Heart right ventricle (tissue), 16 donors: ENCODE measurements around the gene RNU7-1. TPM values are rescaled to one million over a fixed set of nuclear protein-coding genes. Genes with fewer than 3 reads are reported as not detected.

Experiments used
- ATAC-seq, 8 donors: fragments of 200-7000 bp; cut with Tn5 transposase; one replicate each; pipeline ENCODE4 v1.9.1; 2020; ENCODE audit warnings: mild to moderate bottlenecking in 8 of 8, moderate library complexity in 8 of 8, moderate number of reproducible peaks in 1 of 8
- DNase-seq, 2 donors: peaks; one replicate each; pipeline ENCODE4 v3.0.0-alpha.2; 2020
- H3K27ac ChIP-seq, 10 donors: fragments of 200-600 bp; sonication (generic) in 2 of 10; one replicate each; pipeline versions ENCODE4 v1.5.0 to v1.8.0; 2020 to 2022; ENCODE audit warnings: mild to moderate bottlenecking in 3 of 10
- H3K27me3 ChIP-seq, 7 donors: fragments of 200-600 bp; one replicate each; pipeline ENCODE4 v1.8.0; 2021 to 2022; ENCODE audit warnings: mild to moderate bottlenecking in 2 of 7
- H3K36me3 ChIP-seq, 9 donors: fragments of 200-600 bp; sonication (generic) in 1 of 9; one replicate each; pipeline versions ENCODE4 v1.5.0 to v1.8.0; 2020 to 2022; ENCODE audit warnings: mild to moderate bottlenecking in 2 of 9
- H3K4me1 ChIP-seq, 9 donors: fragments of 200-600 bp; sonication (generic) in 1 of 9; one replicate each; pipeline versions ENCODE4 v1.5.0 to v1.8.0; 2020 to 2022; ENCODE audit warnings: mild to moderate bottlenecking in 4 of 9
- H3K4me3 ChIP-seq, 10 donors: fragments of 200-600 bp; sonication (generic) in 2 of 10; one replicate each; pipeline versions ENCODE4 v1.5.0 to v1.8.0; 2020 to 2022; ENCODE audit warnings: mild to moderate bottlenecking in 7 of 10, moderate library complexity in 2 of 10
- H3K9me3 ChIP-seq, 11 donors: fragments of 200-600 bp in 10 of 11; sonication (generic) in 2 of 11; one replicate each; pipeline versions ENCODE4 v1.5.0 to v1.8.0; 2013 to 2022; ENCODE audit warnings: mild to moderate bottlenecking in 2 of 11, control low read depth in 1 of 11, moderate library complexity in 1 of 11
- CTCF ChIP-seq, 9 donors: fragments of 200-600 bp; sonication (generic) in 2 of 9; IDR thresholded peaks; one replicate each; pipeline versions ENCODE4 v1.5.0 to v1.8.0; 2021 to 2022; ENCODE audit warnings: antibody characterized with exemption in 9 of 9, mild to moderate bottlenecking in 5 of 9, moderate library complexity in 1 of 9
- WGBS, 2 donors: extraction: QIAGEN DNeasy Blood & Tissue Kit; methylation state at CpG; one replicate each; pipeline ENCODE4 v1.1.7; 2013; ENCODE audit warnings: inconsistent platforms in 1 of 2; 5-methylcytosine and 5-hydroxymethylcytosine counted together
- intact Hi-C, 10 donors: fragments of 100-400 bp; cut with DNase I; formaldehyde crosslinking; loops; one replicate each; pipeline versions ENCODE4 v1.11.1 to v1.14.2; 2022
- polyA plus RNA-seq, 2 donors: library from polyadenylated mRNA; stranded (reverse); fragments of 200-250 nt; gene quantifications; one replicate each; pipeline ENCODE4 v1.2.3, GENCODE V29; 2013
- total RNA-seq, 10 donors: library from RNA; stranded (reverse); fragmentation: NEBNext Ultra II Directional in 3 of 10; extraction: Animal tissue kit (Norgen Biotek cat#: 25700) in 3 of 10; gene quantifications; one replicate each; pipeline versions ENCODE4 v1.2.1 to v1.2.4, GENCODE V29; 2021 to 2023
- donor health status: Arrhythmogenic right ventricular cardiomyopathy.
- donor health status: ischemic (EF 13 %, LVEDD 7.1; RV severe dilation, severe dysfunction).
- donor health status: healthy with polysubstance abuse.
- donor health status: DM: no; HTN: yes; CAD: no.
- donor health status: DM: no; HTN: no; CAD: no.
- donor health status: ischemic (EF 25% LVEDD 6.9; RV normal size, moderate dysfunction).
- donor health status: ischemic (EF 25% LVEDD 5.7; RV mildly dilated, moderate dysfunction).
- donor health status: healthy.
- donor health status: DM: yes; HTN: yes; CAD: no.
- donor health status: Ischemic cardiomyopathy.
- donor health status: ischemic (EF 35%, LVEDD 5.7; RV mildly dilated, moderate dysfunction).
- donor health status: nonischemic (EF 11% LVEDD 7.7; RV severe dilation, severe dysfunction).
- donor health status: DM: yes; HTN: yes; CAD: no.
- donor health status: PGD.
- donor health status: ischemic (EF 29% LVEDD 5.4; RV normal size, mild dysfunction).
- donor health status: nonischemic (EF 23%, LVEDD 6.1; RV moderate dilation, normal function).

The RNU7-1 gene
- total and polyA plus RNA-seq, 12 donors: not detected

GRCh38 chr12:6953442-6954315 is 10.1 kb downstream of the RNU7-1 start:
- TF ChIP-seq CTCF (IDR thresholded peaks at IDR 0.05): no peak
- H3K36me3 ChIP-seq: peaks cover 0 to 55% (median 0%) of the 10 kb centered on the region in 9 donors
- H3K27me3 ChIP-seq: no peaks in the 10 kb centered on the region
- intact Hi-C loops: loop anchor here in 1 of 10 donors (10.0 kb wide), 1 partner anchor 161 kb away; no protein-coding TSS in a partner anchor
- H3K4me3 ChIP-seq: peak overlapping the region in 6 of 10 donors; percentile 37 to 80 (median 42)
- ATAC-seq (peak; percentile 22 to 78 (median 72)), DNase-seq (peak in 1 of 2 donors; percentile 79)
- peaks cover 0 to 86% (median 23%) of the 10 kb centered on the region in 9 donors for H3K4me1 ChIP-seq
- 57% methylated on average over 24 of the region's 24 CpGs for WGBS, 2 donors
- peak overlapping the region in 9 of 10 donors; percentile 1 to 98 (median 75) for H3K27ac ChIP-seq
- no peaks in the 10 kb centered on the region for H3K9me3 ChIP-seq

- Histone ChIP-seq H3K27me3 (no peaks in the 10 kb centered on the region), H3K27ac (peak overlapping the region in 7 of 10 donors; percentile 32 to 98 (median 77)), H3K4me1 (peaks cover 1 to 86% (median 31%) of the 10 kb centered on the region in 9 donors), H3K4me3 (peak overlapping the region in 3 of 10 donors; percentile 37 to 80 (median 37)), H3K36me3 (peaks cover 0 to 60% (median 0%) of the 10 kb centered on the region in 9 donors), H3K9me3 (no peaks in the 10 kb centered on the region)
- intact Hi-C loops: loop anchor here in 1 of 10 donors (10.0 kb wide), 1 partner anchor 160 kb away; no protein-coding TSS in a partner anchor
- 88 to 90% methylated on average over 21 of the region's 21 CpGs for whole genome bisulfite sequencing, 2 donors
- ATAC-seq: no peak
- TF ChIP-seq CTCF (IDR thresholded peaks at IDR 0.05): no peak
- DNase-seq: no peak
Observed at GRCh38 chr12:6954316-6955107, 10.9 kb downstream of the RNU7-1 start.

- ATAC-seq: no peak
- no peak for TF ChIP-seq CTCF (IDR thresholded peaks at IDR 0.05)
- Histone ChIP-seq H3K27me3 (no peaks in the 10 kb centered on the region), H3K9me3 (no peaks in the 10 kb centered on the region), H3K36me3 (peaks cover 0 to 68% (median 0%) of the 10 kb centered on the region in 9 donors), H3K4me1 (peaks cover 2 to 86% (median 40%) of the 10 kb centered on the region in 9 donors), H3K4me3 (peak overlapping the region in 1 of 10 donors; percentile 80), H3K27ac (peak overlapping the region in 1 of 10 donors; percentile 98)
- 92% methylated on average over 22 of the region's 22 CpGs for WGBS, 2 donors
- no peak for DNase-seq
- intact Hi-C loops: loop anchor here in 1 of 10 donors (10.0 kb wide), 1 partner anchor 159 kb away; no protein-coding TSS in a partner anchor
Observed at GRCh38 chr12:6955108-6956020, 11.7 kb downstream of the RNU7-1 start.
